ENCODE measurements around the gene SOCS4.

GRCh38 chr14:55077170-55078151, 50.4 kb downstream of the SOCS4 start:
- TF ChIP-seq ZBTB42 (CRISPR knock-in tag; IDR thresholded peaks at IDR 0.05) (no peak), POLR2AphosphoS5 (IDR thresholded peaks at IDR 0.05; ENCODE audit: low read depth, low read length) (no peak), ZNF740 (CRISPR knock-in tag; IDR thresholded peaks at IDR 0.05) (no peak), KAT7 (CRISPR knock-in tag; IDR thresholded peaks at IDR 0.05; ENCODE audit: borderline replicate concordance) (no peak), U2AF1 (optimal IDR thresholded peaks at IDR 0.05; ENCODE audit: low read depth, low read length) (no peak), THAP11 (CRISPR knock-in tag; IDR thresholded peaks at IDR 0.05) (no peak), BCL3 (CRISPR knock-in tag; IDR thresholded peaks at IDR 0.05) (no peak), JARID2 (CRISPR knock-in tag; IDR thresholded peaks at IDR 0.05; ENCODE audit: insufficient replicate concordance) (no peak), ZHX1 (CRISPR knock-in tag; IDR thresholded peaks at IDR 0.05; ENCODE audit: low read depth) (no peak), HNRNPH1 (optimal IDR thresholded peaks at IDR 0.05; ENCODE audit: low read depth, low read length) (no peak), ZBTB21 (CRISPR knock-in tag; IDR thresholded peaks at IDR 0.05) (no peak)
- TF ChIP-seq, protein P1, sequence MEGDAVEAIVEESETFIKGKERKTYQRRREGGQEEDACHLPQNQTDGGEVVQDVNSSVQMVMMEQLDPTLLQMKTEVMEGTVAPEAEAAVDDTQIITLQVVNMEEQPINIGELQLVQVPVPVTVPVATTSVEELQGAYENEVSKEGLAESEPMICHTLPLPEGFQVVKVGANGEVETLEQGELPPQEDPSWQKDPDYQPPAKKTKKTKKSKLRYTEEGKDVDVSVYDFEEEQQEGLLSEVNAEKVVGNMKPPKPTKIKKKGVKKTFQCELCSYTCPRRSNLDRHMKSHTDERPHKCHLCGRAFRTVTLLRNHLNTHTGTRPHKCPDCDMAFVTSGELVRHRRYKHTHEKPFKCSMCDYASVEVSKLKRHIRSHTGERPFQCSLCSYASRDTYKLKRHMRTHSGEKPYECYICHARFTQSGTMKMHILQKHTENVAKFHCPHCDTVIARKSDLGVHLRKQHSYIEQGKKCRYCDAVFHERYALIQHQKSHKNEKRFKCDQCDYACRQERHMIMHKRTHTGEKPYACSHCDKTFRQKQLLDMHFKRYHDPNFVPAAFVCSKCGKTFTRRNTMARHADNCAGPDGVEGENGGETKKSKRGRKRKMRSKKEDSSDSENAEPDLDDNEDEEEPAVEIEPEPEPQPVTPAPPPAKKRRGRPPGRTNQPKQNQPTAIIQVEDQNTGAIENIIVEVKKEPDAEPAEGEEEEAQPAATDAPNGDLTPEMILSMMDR (CRISPR knock-in tag; IDR thresholded peaks at IDR 0.05) = no peak
- TF ChIP-seq, protein P2, sequence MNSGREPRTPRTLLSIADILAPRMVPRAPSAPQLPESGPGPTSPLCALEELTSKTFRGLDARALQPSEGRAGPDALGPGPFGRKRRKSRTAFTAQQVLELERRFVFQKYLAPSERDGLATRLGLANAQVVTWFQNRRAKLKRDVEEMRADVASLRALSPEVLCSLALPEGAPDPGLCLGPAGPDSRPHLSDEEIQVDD (CRISPR knock-in tag; IDR thresholded peaks at IDR 0.05; ENCODE audit: borderline replicate concordance) = no peak
- TF ChIP-seq, protein P3, sequence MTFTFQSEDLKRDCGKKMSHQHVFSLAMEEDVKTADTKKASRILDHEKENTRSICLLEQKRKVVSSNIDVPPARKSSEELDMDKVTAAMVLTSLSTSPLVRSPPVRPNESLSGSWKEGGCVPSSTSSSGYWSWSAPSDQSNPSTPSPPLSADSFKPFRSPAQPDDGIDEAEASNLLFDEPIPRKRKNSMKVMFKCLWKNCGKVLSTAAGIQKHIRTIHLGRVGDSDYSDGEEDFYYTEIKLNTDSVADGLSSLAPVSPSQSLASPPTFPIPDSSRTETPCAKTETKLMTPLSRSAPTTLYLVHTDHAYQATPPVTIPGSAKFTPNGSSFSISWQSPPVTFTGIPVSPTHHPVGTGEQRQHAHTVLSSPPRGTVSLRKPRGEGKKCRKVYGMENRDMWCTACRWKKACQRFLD (CRISPR knock-in tag; IDR thresholded peaks at IDR 0.05; ENCODE audit: borderline replicate concordance) = no peak
